K562 (cell line): ENCODE results near the gene KCTD4. TPM values are rescaled to one million over a fixed set of nuclear protein-coding genes. Genes with fewer than 3 reads are reported as not detected.

Source experiments
- KLF10 ChIP-seq: fragments of 250-450 bp; sonication (Bioruptor Pico); IDR thresholded peaks from 2 replicates; pipeline ENCODE4 v1.6.1; 2021; ENCODE audit warnings: matching md5 sums
- RNF219 ChIP-seq: fragments of 250-450 bp; sonication (Bioruptor Pico); IDR thresholded peaks from 2 replicates; pipeline ENCODE4 v1.5.0; 2022; ENCODE audit warnings: mild to moderate bottlenecking
- polyA plus RNA-seq, 8 experiments: library from polyadenylated mRNA; depleted of rRNA in 4 of 8; stranded (reverse) in 5 of 8; unstranded in 3 of 8; fragments of >200 nt; fragmentation: Nextera tagmentation in 2 of 8; fragmentation: Illumina TruSeq in 1 of 8; extraction: Ambion mirVana in 2 of 8; extraction: Trizol in 1 of 8; gene quantifications; 2 replicates each; pipeline versions ENCODE4 v1.2.1 to v1.2.3, GENCODE V29; 2011 to 2014; ENCODE audit warnings: inconsistent platforms in 1 of 8, missing spikeins in 1 of 8
- total RNA-seq, 7 experiments: library from RNA; depleted of rRNA in 6 of 7; stranded (reverse); fragments of >200 nt in 6 of 7; fragmentation: Illumina TruSeq in 2 of 7; extraction: Trizol in 2 of 7; gene quantifications; 2 replicates each; pipeline versions ENCODE4 v1.2.1 to v1.2.3, GENCODE V29; 2011 to 2021; ENCODE audit warnings: low replicate concordance in 1 of 7
- TF ChIP-seq, protein P1 (sequence below): fragments of 450-650 bp; formaldehyde crosslinking; IDR thresholded peaks from 2 replicates; pipeline ENCODE4 v1.4.0; 2022; ENCODE audit warnings: missing genetic modification characterization
- TF ChIP-seq, protein P2 (sequence below): fragments of 200-600 bp; sonication (generic); IDR thresholded peaks from one replicate; pipeline ENCODE4 v1.6.1; 2012; ENCODE audit warnings: mild to moderate bottlenecking, low read depth, low read length, inconsistent platforms

Gene KCTD4
- total and polyA plus RNA-seq, 9 of the 15 experiments (the other 6 are each of a cell fraction or from before 2014, with no cell fraction given), result not detected

- TF ChIP-seq, protein P1, sequence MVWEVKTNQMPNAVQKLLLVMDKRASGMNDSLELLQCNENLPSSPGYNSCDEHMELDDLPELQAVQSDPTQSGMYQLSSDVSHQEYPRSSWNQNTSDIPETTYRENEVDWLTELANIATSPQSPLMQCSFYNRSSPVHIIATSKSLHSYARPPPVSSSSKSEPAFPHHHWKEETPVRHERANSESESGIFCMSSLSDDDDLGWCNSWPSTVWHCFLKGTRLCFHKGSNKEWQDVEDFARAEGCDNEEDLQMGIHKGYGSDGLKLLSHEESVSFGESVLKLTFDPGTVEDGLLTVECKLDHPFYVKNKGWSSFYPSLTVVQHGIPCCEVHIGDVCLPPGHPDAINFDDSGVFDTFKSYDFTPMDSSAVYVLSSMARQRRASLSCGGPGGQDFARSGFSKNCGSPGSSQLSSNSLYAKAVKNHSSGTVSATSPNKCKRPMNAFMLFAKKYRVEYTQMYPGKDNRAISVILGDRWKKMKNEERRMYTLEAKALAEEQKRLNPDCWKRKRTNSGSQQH (CRISPR knock-in tag), result no peak
- TF ChIP-seq, protein P2, sequence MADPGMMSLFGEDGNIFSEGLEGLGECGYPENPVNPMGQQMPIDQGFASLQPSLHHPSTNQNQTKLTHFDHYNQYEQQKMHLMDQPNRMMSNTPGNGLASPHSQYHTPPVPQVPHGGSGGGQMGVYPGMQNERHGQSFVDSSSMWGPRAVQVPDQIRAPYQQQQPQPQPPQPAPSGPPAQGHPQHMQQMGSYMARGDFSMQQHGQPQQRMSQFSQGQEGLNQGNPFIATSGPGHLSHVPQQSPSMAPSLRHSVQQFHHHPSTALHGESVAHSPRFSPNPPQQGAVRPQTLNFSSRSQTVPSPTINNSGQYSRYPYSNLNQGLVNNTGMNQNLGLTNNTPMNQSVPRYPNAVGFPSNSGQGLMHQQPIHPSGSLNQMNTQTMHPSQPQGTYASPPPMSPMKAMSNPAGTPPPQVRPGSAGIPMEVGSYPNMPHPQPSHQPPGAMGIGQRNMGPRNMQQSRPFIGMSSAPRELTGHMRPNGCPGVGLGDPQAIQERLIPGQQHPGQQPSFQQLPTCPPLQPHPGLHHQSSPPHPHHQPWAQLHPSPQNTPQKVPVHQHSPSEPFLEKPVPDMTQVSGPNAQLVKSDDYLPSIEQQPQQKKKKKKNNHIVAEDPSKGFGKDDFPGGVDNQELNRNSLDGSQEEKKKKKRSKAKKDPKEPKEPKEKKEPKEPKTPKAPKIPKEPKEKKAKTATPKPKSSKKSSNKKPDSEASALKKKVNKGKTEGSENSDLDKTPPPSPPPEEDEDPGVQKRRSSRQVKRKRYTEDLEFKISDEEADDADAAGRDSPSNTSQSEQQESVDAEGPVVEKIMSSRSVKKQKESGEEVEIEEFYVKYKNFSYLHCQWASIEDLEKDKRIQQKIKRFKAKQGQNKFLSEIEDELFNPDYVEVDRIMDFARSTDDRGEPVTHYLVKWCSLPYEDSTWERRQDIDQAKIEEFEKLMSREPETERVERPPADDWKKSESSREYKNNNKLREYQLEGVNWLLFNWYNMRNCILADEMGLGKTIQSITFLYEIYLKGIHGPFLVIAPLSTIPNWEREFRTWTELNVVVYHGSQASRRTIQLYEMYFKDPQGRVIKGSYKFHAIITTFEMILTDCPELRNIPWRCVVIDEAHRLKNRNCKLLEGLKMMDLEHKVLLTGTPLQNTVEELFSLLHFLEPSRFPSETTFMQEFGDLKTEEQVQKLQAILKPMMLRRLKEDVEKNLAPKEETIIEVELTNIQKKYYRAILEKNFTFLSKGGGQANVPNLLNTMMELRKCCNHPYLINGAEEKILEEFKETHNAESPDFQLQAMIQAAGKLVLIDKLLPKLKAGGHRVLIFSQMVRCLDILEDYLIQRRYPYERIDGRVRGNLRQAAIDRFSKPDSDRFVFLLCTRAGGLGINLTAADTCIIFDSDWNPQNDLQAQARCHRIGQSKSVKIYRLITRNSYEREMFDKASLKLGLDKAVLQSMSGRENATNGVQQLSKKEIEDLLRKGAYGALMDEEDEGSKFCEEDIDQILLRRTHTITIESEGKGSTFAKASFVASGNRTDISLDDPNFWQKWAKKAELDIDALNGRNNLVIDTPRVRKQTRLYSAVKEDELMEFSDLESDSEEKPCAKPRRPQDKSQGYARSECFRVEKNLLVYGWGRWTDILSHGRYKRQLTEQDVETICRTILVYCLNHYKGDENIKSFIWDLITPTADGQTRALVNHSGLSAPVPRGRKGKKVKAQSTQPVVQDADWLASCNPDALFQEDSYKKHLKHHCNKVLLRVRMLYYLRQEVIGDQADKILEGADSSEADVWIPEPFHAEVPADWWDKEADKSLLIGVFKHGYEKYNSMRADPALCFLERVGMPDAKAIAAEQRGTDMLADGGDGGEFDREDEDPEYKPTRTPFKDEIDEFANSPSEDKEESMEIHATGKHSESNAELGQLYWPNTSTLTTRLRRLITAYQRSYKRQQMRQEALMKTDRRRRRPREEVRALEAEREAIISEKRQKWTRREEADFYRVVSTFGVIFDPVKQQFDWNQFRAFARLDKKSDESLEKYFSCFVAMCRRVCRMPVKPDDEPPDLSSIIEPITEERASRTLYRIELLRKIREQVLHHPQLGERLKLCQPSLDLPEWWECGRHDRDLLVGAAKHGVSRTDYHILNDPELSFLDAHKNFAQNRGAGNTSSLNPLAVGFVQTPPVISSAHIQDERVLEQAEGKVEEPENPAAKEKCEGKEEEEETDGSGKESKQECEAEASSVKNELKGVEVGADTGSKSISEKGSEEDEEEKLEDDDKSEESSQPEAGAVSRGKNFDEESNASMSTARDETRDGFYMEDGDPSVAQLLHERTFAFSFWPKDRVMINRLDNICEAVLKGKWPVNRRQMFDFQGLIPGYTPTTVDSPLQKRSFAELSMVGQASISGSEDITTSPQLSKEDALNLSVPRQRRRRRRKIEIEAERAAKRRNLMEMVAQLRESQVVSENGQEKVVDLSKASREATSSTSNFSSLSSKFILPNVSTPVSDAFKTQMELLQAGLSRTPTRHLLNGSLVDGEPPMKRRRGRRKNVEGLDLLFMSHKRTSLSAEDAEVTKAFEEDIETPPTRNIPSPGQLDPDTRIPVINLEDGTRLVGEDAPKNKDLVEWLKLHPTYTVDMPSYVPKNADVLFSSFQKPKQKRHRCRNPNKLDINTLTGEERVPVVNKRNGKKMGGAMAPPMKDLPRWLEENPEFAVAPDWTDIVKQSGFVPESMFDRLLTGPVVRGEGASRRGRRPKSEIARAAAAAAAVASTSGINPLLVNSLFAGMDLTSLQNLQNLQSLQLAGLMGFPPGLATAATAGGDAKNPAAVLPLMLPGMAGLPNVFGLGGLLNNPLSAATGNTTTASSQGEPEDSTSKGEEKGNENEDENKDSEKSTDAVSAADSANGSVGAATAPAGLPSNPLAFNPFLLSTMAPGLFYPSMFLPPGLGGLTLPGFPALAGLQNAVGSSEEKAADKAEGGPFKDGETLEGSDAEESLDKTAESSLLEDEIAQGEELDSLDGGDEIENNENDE, result no peak
- TF ChIP-seq RNF219 (CRISPR knock-in tag) (no peak), KLF10 (CRISPR knock-in tag) (no peak)
Measured at GRCh38 chr13:45228002-45228401, 27.2 kb upstream of the KCTD4 start (continued).
